ENCODE measurements around the gene TRAF6. TPM values are rescaled to one million over a fixed set of nuclear protein-coding genes. Genes with fewer than 3 reads are reported as not detected.

TRAF6 gene
- total and polyA plus RNA-seq, 9 of the 15 experiments (the other 6 are each of a cell fraction or from before 2014, with no cell fraction given), result 2.0 to 13.1 (median 8.2) TPM

DNA sequence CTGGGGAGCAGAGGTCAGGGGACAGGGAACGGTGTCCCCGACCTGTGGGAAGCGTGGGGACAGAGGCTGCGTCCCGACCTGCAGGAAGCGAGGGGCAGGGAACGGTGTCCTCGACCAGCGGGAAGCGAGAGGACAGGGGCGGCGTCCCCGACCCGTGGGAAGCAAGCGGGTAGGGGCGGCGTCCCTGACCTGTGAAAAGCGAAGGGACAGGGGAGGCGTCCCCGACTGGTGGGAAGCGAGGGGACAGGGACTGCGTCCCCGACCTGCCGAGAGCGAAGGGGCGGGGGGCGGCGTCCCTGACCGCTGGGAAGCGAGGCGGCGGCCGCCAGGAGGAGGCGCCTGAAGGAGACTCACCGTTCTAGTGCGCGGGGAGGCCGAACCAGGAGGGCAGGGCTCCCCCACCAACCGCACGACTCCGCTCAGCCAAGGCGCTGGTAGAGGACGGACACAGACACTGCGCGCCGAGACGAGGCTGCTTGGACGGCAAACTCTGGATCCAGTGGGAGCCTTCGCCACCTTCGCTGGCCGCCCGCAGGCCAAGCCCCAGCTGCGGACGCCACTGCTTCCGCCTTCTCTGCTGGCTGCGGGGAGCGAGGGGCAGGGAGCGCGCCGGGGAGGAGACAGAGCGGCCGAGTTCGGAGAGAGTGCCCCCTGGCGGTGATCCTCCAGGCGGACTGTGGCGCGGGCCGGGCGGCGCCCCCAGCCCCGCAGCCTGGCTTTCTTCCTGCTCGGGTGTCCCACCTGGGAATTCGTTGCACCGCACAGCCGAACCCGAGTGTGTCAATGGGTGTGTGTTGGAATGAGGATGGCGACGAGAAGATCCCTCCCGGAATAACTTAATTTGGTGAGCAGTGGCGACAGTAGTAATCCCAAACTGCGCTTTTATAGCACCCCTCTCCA, at the start of gene TRAF6 (continued):
- peak in 1 of 2 experiments; percentile 63; a peak in 1 of 4 replicates for TF ChIP-seq FOXA3 (CRISPR knock-in tag; conservative IDR thresholded peaks at IDR 0.05 in 1 of 2, IDR thresholded peaks at IDR 0.05 in 1 of 2)
- no peak for TF ChIP-seq ZNF79 (CRISPR knock-in tag; IDR thresholded peaks at IDR 0.05; ENCODE audit: low read depth)
- peak; percentile 85 for TF ChIP-seq C11orf30 (IDR thresholded peaks at IDR 0.05; ENCODE audit: low read depth)
- TF ChIP-seq, protein P1, sequence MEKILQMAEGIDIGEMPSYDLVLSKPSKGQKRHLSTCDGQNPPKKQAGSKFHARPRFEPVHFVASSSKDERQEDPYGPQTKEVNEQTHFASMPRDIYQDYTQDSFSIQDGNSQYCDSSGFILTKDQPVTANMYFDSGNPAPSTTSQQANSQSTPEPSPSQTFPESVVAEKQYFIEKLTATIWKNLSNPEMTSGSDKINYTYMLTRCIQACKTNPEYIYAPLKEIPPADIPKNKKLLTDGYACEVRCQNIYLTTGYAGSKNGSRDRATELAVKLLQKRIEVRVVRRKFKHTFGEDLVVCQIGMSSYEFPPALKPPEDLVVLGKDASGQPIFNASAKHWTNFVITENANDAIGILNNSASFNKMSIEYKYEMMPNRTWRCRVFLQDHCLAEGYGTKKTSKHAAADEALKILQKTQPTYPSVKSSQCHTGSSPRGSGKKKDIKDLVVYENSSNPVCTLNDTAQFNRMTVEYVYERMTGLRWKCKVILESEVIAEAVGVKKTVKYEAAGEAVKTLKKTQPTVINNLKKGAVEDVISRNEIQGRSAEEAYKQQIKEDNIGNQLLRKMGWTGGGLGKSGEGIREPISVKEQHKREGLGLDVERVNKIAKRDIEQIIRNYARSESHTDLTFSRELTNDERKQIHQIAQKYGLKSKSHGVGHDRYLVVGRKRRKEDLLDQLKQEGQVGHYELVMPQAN (IDR thresholded peaks at IDR 0.05; ENCODE audit: borderline replicate concordance), result peak; percentile 86; the same call in 1 of the 2 replicates
- TF ChIP-seq, protein P2, sequence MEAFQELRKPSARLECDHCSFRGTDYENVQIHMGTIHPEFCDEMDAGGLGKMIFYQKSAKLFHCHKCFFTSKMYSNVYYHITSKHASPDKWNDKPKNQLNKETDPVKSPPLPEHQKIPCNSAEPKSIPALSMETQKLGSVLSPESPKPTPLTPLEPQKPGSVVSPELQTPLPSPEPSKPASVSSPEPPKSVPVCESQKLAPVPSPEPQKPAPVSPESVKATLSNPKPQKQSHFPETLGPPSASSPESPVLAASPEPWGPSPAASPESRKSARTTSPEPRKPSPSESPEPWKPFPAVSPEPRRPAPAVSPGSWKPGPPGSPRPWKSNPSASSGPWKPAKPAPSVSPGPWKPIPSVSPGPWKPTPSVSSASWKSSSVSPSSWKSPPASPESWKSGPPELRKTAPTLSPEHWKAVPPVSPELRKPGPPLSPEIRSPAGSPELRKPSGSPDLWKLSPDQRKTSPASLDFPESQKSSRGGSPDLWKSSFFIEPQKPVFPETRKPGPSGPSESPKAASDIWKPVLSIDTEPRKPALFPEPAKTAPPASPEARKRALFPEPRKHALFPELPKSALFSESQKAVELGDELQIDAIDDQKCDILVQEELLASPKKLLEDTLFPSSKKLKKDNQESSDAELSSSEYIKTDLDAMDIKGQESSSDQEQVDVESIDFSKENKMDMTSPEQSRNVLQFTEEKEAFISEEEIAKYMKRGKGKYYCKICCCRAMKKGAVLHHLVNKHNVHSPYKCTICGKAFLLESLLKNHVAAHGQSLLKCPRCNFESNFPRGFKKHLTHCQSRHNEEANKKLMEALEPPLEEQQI (IDR thresholded peaks at IDR 0.05), result peak; percentile 95
- TF ChIP-seq, protein P3, sequence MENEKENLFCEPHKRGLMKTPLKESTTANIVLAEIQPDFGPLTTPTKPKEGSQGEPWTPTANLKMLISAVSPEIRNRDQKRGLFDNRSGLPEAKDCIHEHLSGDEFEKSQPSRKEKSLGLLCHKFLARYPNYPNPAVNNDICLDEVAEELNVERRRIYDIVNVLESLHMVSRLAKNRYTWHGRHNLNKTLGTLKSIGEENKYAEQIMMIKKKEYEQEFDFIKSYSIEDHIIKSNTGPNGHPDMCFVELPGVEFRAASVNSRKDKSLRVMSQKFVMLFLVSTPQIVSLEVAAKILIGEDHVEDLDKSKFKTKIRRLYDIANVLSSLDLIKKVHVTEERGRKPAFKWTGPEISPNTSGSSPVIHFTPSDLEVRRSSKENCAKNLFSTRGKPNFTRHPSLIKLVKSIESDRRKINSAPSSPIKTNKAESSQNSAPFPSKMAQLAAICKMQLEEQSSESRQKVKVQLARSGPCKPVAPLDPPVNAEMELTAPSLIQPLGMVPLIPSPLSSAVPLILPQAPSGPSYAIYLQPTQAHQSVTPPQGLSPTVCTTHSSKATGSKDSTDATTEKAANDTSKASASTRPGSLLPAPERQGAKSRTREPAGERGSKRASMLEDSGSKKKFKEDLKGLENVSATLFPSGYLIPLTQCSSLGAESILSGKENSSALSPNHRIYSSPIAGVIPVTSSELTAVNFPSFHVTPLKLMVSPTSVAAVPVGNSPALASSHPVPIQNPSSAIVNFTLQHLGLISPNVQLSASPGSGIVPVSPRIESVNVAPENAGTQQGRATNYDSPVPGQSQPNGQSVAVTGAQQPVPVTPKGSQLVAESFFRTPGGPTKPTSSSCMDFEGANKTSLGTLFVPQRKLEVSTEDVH (IDR thresholded peaks at IDR 0.05; ENCODE audit: low read depth, partially characterized antibody), result peak; percentile 73
- 0 out of 2 replicates have a peak, but pooled peaks have one; percentile 35 for TF ChIP-seq ZEB2 (IDR thresholded peaks at IDR 0.05)
- TF ChIP-seq SREBF1 (IDR thresholded peaks at IDR 0.05; ENCODE audit: borderline replicate concordance, low read depth, low read length), result no peak
- peak; percentile 24; the same call in 1 of the 2 replicates for TF ChIP-seq NR4A1 (CRISPR knock-in tag; IDR thresholded peaks at IDR 0.05)
- TF ChIP-seq NR4A1 (tag; IDR thresholded peaks at IDR 0.05), result no peak
- TF ChIP-seq, protein P4, sequence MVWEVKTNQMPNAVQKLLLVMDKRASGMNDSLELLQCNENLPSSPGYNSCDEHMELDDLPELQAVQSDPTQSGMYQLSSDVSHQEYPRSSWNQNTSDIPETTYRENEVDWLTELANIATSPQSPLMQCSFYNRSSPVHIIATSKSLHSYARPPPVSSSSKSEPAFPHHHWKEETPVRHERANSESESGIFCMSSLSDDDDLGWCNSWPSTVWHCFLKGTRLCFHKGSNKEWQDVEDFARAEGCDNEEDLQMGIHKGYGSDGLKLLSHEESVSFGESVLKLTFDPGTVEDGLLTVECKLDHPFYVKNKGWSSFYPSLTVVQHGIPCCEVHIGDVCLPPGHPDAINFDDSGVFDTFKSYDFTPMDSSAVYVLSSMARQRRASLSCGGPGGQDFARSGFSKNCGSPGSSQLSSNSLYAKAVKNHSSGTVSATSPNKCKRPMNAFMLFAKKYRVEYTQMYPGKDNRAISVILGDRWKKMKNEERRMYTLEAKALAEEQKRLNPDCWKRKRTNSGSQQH (CRISPR knock-in tag; IDR thresholded peaks at IDR 0.05), result no peak; the same call in 1 of the 2 replicates
- TF ChIP-seq SNIP1 (IDR thresholded peaks at IDR 0.05; ENCODE audit: low read depth), result peak; percentile 86
- TF ChIP-seq HMGN3 (IDR thresholded peaks at IDR 0.05; ENCODE audit: borderline replicate concordance, extremely low read depth, insufficient read length, low read depth, low read length), result peak; percentile 75
- peak in 1 of 2 experiments; percentile 21; a peak in 1 of 3 replicates for TF ChIP-seq CBX3 (IDR thresholded peaks at IDR 0.05; ENCODE audit: borderline replicate concordance in 1 of 2, low read length in 2 of 2)
- TF ChIP-seq, protein P5, sequence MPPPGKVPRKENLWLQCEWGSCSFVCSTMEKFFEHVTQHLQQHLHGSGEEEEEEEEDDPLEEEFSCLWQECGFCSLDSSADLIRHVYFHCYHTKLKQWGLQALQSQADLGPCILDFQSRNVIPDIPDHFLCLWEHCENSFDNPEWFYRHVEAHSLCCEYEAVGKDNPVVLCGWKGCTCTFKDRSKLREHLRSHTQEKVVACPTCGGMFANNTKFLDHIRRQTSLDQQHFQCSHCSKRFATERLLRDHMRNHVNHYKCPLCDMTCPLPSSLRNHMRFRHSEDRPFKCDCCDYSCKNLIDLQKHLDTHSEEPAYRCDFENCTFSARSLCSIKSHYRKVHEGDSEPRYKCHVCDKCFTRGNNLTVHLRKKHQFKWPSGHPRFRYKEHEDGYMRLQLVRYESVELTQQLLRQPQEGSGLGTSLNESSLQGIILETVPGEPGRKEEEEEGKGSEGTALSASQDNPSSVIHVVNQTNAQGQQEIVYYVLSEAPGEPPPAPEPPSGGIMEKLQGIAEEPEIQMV (tag; conservative IDR thresholded peaks at IDR 0.05; ENCODE audit: low read depth), result peak; percentile 94
